AG10803 (cell line): ENCODE measurements around the gene NDEL1.
"Not testable (repeated sequence)": the region's sequence is repeated elsewhere in the genome, so short reads cannot be mapped to it uniquely, and the experiment has no call there.

ENCODE experiments used
- DNase-seq: peaks from one replicate; pipeline ENCODE4 v3.0.0; 2010; ENCODE audit warnings: low read depth
- H3K4me3 ChIP-seq: 2 replicates; pipeline ENCODE4 v1.5.1; 2011; ENCODE audit warnings: mild to moderate bottlenecking, low read length, control low read depth
- CTCF ChIP-seq: conservative IDR thresholded peaks from 2 replicates; pipeline ENCODE4 v1.5.1; 2011; ENCODE audit warnings: mild to moderate bottlenecking, low read length, control low read depth, inconsistent platforms

The NDEL1 gene

GRCh38 chr17:8393470-8394231 is 42.0 kb upstream of the NDEL1 start:
- DNase-seq = no peak
- no peak overlapping the region for H3K4me3 ChIP-seq
- no peak for TF ChIP-seq CTCF

GRCh38 chr17:8394497-8394896 is 41.2 kb upstream of the NDEL1 start:
- H3K4me3 ChIP-seq, DNase-seq: not testable (repeated sequence)

GRCh38 chr17:8397636-8398035 is 38.0 kb upstream of the NDEL1 start, which contains the start of gene RNF222:
TSS of gene RNF222 (minus strand) at chr17:8397827. CDS start at chr17:8393461, 4,366 bp downstream.
- no peak for DNase-seq
- no peak for TF ChIP-seq CTCF

DNA sequence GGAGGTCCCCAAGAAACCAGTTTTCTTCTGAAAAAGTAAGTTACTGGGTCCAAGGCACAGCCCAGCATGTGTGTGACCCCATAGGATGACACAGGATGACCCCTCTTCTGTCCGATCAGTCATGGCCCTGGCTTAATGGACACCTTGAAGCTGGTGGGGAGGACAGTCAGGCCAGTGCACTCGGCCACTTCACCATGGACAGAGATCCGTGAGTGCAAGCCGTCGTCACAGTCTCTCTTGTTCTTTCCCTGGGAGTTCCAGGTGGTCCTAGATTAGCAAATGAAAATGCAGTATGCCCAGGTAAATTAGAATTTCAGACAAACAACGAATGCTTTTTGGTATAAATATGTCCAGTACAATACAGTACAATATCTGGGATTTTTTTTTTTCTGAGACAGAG is 36.7 kb upstream of the NDEL1 start:
- DNase-seq = no peak
- TF ChIP-seq CTCF = no peak
- no peak overlapping the region for H3K4me3 ChIP-seq

More at GRCh38 chr17:8397636-8398035, 38.0 kb upstream of the NDEL1 start, which contains the start of gene RNF222:
- H3K4me3 ChIP-seq = no peak within 1 kb of the TSS

- no peak for TF ChIP-seq CTCF
- no peak for DNase-seq
- H3K4me3 ChIP-seq = no peak overlapping the region
Measured at GRCh38 chr17:8401107-8401506, 34.6 kb upstream of the NDEL1 start.

GRCh38 chr17:8402921-8403536 is 32.7 kb upstream of the NDEL1 start:
- DNase-seq = no peak
- H3K4me3 ChIP-seq = no peak overlapping the region
- TF ChIP-seq CTCF = no peak

DNA sequence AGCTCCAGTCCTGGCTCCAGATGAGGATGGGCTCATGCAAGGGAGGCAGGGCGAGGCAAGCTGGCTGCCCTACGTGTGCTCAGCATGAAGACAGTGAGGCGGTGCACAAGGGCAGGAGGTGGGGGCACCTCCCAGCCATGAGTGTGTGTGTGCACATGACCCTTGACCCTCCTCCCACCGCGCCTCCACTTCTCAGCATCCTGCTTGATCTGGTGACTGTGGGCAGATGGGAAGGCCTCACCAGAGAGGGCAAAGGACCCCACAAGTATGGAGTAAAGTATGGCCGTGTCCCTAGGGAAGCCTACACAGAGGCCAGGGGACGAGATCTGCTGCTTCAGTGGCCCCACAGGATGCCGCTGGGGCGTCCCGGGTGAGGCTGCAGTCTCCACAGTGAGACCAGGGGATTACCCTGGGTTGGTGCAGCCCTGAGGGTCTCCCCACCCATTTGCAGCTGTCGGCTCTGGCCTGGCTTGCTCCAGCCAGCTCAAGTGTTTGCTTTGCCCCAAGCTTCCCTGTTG is 30.1 kb upstream of the NDEL1 start:
- no peak for DNase-seq
- H3K4me3 ChIP-seq = no peak overlapping the region
- TF ChIP-seq CTCF = no peak
